Endothelial cell (in vitro differentiated cells): Measurements from ENCODE around the gene PRKG1. TPM values are rescaled to one million over a fixed set of nuclear protein-coding genes. Genes with fewer than 3 reads are reported as not detected.

Source experiments
- DNase-seq: peaks from one replicate; pipeline ENCODE4 v3.0.0; 2021; ENCODE audit warnings: low spot score
- H3K27ac Mint-ChIP-seq: one replicate; pipeline ENCODE4 v1.8.0; 2021; ENCODE audit warnings: mixed read lengths, inconsistent platforms; ENCODE audit not compliant: unreplicated experiment
- H3K27me3 Mint-ChIP-seq: one replicate; pipeline ENCODE4 v1.8.0; 2021; ENCODE audit warnings: mild to moderate bottlenecking, moderate library complexity, mixed read lengths, inconsistent platforms; ENCODE audit not compliant: unreplicated experiment
- H3K36me3 Mint-ChIP-seq: one replicate; pipeline ENCODE4 v1.8.0; 2021; ENCODE audit warnings: mild to moderate bottlenecking, low read depth, mixed read lengths, inconsistent platforms; ENCODE audit not compliant: unreplicated experiment
- H3K4me1 Mint-ChIP-seq: one replicate; pipeline ENCODE4 v1.8.0; 2021; ENCODE audit warnings: mild to moderate bottlenecking, mixed read lengths, inconsistent platforms; ENCODE audit not compliant: unreplicated experiment
- H3K4me3 Mint-ChIP-seq: one replicate; pipeline ENCODE4 v1.8.0; 2021; ENCODE audit warnings: mild to moderate bottlenecking, mixed read lengths, inconsistent platforms; ENCODE audit not compliant: unreplicated experiment
- H3K9me3 Mint-ChIP-seq: one replicate; pipeline ENCODE4 v1.8.0; 2021; ENCODE audit warnings: mixed read lengths, inconsistent platforms; ENCODE audit not compliant: unreplicated experiment
- total RNA-seq: library from RNA; stranded (reverse); fragmentation: NEBNext Ultra II Directional; extraction: Animal tissue kit (Norgen Biotek cat#: 25700); gene quantifications from one replicate; pipeline ENCODE4 v1.2.1, GENCODE V29; 2021; ENCODE audit not compliant: unreplicated experiment
- TF ChIP-seq, protein P1 (sequence below): fragments of 200-600 bp; sonication (generic); IDR thresholded peaks from one replicate; pipeline ENCODE4 v1.5.0; 2021; ENCODE audit warnings: antibody characterized with exemption; ENCODE audit not compliant: unreplicated experiment

PRKG1 gene
- total RNA-seq, 1 donor from 2014 or later = 10.7 TPM

- DNase-seq = no peak
- Mint-ChIP-seq H3K4me1 (peaks cover 3% of the 10 kb centered on the region), H3K36me3 (no peaks in the 10 kb centered on the region), H3K27me3 (peaks cover 3% of the 10 kb centered on the region), H3K9me3 (no peaks in the 10 kb centered on the region), H3K4me3 (no peak overlapping the region), H3K27ac (no peak overlapping the region)
- TF ChIP-seq, protein P1, sequence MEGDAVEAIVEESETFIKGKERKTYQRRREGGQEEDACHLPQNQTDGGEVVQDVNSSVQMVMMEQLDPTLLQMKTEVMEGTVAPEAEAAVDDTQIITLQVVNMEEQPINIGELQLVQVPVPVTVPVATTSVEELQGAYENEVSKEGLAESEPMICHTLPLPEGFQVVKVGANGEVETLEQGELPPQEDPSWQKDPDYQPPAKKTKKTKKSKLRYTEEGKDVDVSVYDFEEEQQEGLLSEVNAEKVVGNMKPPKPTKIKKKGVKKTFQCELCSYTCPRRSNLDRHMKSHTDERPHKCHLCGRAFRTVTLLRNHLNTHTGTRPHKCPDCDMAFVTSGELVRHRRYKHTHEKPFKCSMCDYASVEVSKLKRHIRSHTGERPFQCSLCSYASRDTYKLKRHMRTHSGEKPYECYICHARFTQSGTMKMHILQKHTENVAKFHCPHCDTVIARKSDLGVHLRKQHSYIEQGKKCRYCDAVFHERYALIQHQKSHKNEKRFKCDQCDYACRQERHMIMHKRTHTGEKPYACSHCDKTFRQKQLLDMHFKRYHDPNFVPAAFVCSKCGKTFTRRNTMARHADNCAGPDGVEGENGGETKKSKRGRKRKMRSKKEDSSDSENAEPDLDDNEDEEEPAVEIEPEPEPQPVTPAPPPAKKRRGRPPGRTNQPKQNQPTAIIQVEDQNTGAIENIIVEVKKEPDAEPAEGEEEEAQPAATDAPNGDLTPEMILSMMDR = no peak
These were observed 973.8 kb downstream of the PRKG1 start for GRCh38 chr10:52048051-52048450.

DNA sequence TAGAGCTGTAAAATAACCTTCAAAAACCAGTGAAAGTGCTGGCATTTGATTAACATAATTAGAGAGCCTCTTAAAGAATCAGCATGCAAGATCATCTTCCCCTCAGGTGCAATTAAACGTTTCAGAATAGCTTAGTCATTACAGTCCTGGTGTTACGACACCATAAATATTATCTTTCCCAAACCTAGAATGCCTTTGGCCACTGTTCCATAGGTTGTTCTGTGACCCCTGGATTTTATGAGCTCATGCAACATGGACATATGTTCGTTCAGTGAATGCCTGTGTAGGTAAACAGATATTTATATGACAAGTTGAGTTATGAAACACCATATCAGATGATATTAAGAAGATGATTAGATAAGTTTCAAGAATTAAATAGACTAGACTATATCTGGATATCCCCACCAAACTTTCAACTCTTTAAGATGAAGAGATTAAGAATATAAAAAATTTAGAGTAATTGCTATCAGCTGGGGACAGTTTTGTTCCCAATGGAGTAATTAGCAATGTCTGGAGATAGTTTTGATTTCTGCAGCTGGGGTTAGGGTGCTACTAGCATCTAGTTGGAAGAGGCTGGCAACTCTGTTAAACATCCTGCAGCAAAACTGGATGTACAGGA is 976.3 kb downstream of the PRKG1 start:
- no peaks in the 10 kb centered on the region for H3K9me3 Mint-ChIP-seq
- TF ChIP-seq, protein P1 = no peak
- H3K4me1 Mint-ChIP-seq = no peaks in the 10 kb centered on the region
- no peaks in the 10 kb centered on the region for H3K36me3 Mint-ChIP-seq
- H3K4me3 Mint-ChIP-seq = no peak overlapping the region
- no peak overlapping the region for H3K27ac Mint-ChIP-seq
- DNase-seq = no peak
- H3K27me3 Mint-ChIP-seq = peaks cover 3% of the 10 kb centered on the region

DNA sequence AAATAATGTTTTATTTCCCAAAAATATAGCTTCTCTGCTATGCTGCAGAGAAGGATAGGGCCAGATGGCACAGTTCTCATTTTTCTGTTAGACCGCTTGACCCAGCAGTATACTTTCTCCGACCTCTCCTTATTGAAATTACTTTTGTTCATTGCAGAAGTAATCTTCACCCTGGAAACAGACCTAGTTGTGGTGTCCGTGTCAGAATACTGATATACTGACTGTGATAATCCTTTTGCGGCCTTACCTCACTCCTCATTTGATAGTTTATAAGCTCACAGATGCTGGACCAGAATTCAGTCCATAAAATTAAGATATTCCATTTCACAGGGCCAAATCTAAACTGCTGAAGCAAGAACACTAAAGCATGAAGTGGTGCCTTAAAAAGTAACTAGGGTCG is 979.2 kb downstream of the PRKG1 start:
- H3K9me3 Mint-ChIP-seq = no peaks in the 10 kb centered on the region
- peaks cover 3% of the 10 kb centered on the region for H3K27me3 Mint-ChIP-seq
- no peaks in the 10 kb centered on the region for H3K4me1 Mint-ChIP-seq
- DNase-seq = no peak
- no peak overlapping the region for H3K27ac Mint-ChIP-seq
- H3K4me3 Mint-ChIP-seq = no peak overlapping the region
- H3K36me3 Mint-ChIP-seq = no peaks in the 10 kb centered on the region
- TF ChIP-seq, protein P1 = no peak

DNA sequence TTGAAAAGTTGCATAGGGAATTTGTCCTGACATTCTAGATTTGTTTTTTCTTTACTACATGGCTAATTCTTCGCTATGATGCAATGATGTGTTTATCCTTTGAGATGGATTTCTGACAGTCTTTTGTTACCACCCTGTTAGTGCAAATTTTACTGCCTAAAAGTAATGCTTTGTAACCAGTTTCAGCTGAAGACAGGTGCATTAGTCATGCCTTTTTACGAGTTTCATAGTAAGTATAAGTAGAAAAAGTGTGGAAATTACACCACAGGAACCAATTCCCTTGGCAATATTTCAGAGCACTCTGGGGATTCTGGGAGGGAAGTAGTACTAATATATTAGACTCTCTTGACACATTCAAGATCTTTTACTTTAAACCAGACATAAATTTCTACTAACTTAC is 982.0 kb downstream of the PRKG1 start:
- no peaks in the 10 kb centered on the region for H3K4me1 Mint-ChIP-seq
- no peak overlapping the region for H3K27ac Mint-ChIP-seq

GRCh38 chr10:52059089-52059488 is 984.8 kb downstream of the PRKG1 start:
- Mint-ChIP-seq H3K4me3 (no peak overlapping the region), H3K36me3 (no peaks in the 10 kb centered on the region), H3K27ac (no peak overlapping the region), H3K4me1 (no peaks in the 10 kb centered on the region), H3K9me3 (no peaks in the 10 kb centered on the region), H3K27me3 (peaks cover 3% of the 10 kb centered on the region)
- TF ChIP-seq, protein P1 = no peak
- no peak for DNase-seq

More for the DNA sequence above, 982.0 kb downstream of the PRKG1 start:
- Mint-ChIP-seq H3K9me3 (no peaks in the 10 kb centered on the region), H3K4me3 (no peak overlapping the region), H3K27me3 (no peaks in the 10 kb centered on the region), H3K36me3 (no peaks in the 10 kb centered on the region)
- no peak for DNase-seq
- TF ChIP-seq, protein P1 = no peak
